GM19324 (cell line): Measurements from ENCODE around the gene CA7.

ENCODE experiments used
- ATAC-seq: cut with Tn5 transposase; IDR thresholded peaks from one replicate; pipeline ENCODE4 v1.9.1; 2021; ENCODE audit warnings: mild to moderate bottlenecking, moderate library complexity; ENCODE audit not compliant: unreplicated experiment, low FRiP score

Gene CA7

DNA sequence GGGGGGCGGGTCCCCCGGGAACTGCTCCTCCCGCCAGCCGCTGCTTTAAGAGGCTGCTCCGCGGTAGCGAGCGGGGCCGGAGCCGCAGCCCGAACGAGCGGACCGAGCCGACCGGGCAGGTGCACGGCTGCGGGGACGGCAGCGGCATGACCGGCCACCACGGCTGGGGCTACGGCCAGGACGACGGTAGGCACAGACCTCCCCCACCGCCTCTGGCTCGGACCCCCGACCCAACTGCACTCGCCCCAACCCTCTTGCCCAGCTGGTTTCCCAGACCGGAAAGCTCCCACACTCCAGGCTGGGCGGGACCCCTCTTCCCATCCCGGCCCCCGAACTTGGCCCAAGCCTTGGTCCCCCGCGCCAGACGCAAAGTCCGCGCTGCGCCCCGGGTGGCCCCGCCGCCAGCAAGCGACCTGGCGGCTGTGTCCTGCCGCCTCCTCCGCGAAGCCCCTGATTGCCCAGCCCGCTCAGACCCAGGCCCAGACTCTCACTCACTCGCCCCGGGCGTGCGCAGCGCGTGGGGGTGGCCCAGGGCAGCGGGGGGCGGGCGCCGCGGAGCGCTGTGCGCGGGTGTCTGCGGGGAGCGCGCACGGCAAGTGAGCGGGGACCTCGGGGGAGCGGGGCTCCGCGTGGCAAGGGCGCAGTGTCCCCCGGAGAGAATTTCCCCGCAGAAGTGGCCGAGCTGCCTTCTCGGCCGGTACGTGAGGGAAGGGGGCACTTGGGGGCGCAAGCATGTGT, at the start of gene CA7:
CA7 (plus strand) TSS at position 73 of the 738 bp plus-strand sequence; CDS start at position 147, 74 bp downstream.
- ATAC-seq: no peak

DNA sequence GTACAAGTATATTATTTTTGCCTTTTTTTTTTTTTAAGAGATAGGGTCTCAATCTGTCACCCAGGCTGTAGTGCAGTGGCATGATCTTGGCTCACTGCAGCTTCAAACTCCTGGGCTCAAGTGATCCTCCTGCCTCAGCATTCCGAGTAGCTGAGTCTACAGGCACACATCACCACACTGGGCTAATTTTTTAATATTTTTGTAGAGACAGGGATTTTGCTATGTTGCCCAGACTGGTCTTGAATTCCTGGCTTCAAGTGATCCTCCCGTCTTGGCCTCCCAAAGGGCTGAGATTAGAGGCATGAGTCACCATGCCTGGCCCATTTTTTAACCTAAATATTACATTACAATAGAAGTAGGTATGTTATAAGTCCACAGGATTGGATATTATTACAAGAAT, 46.1 kb upstream of the CA7 start:
- ATAC-seq: no peak

DNA sequence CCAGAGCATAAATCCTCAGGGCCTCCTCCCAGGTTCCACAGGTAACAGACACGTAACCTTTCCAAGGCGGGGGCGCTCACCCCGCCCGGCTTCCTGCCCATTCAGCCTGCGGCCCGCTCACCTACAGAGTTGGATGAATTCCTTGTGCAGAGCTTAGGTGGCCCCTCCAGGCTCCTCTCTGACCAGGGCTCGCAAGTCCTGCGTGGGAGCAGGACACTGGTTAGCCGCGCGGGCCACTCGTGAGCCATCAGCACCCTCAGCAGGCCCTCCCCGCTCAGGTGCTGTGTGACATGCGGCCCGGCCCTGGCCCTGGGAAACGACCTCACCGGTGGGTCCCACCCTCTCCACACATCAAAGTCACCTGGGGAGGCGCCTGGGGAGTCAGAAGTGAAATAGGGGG, 43.4 kb upstream of the CA7 start:
- ATAC-seq: no peak

DNA sequence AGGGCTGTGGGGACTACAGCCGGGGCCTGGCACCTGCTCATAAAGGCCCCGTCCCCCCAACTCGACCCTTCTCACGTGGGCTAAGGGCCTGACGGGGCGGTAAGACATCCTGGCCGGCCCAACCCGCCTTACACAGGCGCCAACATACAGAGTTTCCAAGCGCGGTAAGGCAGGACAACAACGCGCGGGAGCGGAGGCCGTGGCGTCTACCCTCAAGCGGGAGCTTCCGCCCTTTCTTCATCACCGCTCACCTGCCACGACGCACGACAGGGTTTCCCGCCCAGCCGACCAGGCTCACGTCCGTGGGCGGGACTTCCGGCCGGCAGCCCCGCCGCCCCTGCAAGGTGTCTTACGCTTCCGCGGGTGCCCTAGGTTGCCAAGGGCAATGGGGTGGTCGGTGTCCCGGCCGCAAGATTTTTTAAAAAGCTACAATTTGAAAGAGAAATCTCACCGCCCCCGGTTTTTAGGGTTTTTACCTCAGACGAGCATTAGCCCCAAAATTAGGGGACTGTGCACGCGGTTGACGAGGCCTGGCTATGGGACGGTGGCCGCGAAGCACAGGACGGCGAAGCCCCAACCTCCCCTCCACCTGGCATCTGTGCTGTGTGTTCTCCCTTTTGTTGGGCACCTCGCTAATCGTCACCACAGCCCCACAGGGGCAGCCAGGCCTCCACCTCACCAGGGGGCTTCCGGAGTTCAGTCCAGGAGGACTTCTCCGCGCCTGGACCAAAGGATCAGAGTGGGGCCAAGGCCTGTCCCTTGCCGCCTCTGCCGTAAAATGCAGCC, 42.7 kb upstream of the CA7 start, which contains the start of gene TERB1:
TERB1 (minus strand) TSS at position 265 of the 786 bp plus-strand sequence. CDS start 4,786 bp downstream, outside the sequence.
- ATAC-seq: no peak

DNA sequence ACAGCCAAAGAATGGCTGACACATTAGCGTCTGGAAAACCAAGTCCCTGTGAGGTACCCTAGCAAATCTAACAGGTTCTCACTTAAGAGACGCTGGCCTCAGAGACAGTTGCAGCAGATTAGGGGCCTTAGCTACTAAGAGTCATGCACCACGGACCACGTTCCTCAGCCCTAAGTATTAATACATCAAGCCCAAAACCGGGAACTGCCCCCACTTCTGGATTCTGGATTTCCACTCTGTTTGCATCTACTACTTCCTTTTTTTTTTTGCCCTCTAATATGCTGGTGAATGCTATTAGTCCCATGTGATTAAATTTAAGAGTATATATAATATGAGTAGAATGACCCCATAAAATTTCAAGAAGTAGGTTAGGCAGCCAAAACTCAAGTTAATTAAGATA, 42.1 kb upstream of the CA7 start:
- no peak for ATAC-seq

DNA sequence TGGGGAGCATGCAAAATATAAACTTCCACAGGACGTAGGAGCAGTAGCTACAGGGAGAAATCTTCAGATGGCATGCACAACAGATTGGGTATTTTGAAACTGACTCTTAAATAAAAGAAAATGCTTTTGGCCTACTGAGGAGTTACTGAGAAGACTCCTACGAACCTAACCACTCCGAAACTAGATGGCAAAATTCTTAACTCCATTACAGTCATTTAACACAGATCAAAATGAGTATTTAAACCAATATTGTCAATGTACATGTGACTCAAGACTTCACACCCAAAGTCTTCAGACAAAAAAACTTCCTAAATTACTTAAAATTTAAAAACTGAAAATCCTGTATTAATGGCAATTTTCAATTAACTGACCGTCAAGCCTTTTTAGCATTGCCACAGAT, 34.4 kb upstream of the CA7 start:
- ATAC-seq: no peak

DNA sequence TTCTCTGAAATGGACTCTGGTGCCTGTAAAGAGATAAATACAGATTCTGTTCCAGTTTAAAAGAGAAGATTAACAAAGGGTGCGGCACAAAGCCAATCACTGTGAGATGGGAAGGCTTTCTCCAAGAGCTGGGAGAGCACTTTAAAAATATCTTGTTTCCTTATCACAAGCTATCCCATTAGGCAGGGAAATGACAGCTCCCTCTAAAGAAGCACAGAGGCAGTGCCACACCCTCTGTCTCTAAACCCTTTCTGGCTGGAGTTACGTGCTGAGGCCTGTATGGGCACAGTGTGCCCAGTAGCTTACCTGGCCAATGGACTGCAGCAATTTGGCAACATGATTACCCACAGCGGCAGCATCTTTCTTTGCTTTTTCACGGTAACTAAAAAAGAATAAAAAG, 33.8 kb upstream of the CA7 start:
- no peak for ATAC-seq

DNA sequence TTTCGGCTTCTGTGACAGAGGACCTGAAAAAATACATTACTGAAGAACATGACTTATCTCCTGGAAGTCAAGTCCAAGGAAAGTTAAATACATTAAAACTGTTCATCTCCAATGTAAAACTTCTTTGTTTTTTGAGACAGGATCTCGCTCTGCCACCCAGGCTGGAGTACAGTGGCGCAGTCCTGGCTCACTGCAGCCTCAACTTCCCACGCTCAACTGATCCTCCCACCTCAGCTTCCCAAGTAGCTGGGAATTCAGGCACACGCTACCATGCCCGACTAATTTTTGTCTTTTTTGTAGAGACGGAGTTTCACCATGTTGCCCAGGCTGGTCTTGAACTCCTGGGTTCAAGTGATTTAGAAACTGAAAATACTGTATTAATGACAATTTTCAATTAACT, 33.2 kb upstream of the CA7 start:
- ATAC-seq: no peak

DNA sequence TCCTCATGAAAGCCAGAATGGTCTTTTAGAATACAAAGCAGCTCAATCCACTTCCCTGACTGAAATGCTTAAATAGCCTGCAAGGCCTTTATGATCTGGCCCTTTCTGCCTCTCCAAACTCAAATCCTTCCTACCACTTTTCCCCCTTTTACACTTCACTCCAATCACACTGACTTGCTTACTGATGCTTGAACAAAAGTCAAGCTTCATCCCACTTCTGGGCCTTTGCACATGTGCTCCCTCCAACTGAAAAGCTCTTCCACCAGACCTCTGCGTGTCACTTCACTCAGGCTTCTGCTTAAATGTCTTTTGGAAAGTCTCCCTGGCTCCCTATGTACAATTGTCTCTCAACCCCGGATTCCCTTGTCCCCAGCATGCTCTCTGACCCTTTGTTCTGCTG, 29.5 kb upstream of the CA7 start:
- ATAC-seq: no peak

DNA sequence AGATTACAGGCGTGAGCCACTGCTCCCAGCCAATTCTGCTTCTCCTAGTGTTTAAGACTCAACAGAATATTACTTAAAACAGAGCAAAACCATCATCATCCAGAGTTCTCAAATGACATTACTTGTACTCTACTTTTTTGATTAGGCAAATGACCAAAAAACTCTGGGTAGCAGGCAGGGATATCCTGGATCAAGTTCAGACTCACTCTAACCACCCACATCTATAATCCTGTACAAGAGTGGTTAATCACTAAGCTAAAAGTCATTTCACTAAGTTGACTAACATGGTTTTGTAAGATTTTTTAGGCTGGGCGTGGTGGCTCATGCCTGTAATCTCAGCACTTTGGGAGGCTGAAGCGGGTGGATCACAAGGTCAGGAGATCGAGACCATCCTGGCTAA, 20.2 kb upstream of the CA7 start:
- ATAC-seq: no peak

DNA sequence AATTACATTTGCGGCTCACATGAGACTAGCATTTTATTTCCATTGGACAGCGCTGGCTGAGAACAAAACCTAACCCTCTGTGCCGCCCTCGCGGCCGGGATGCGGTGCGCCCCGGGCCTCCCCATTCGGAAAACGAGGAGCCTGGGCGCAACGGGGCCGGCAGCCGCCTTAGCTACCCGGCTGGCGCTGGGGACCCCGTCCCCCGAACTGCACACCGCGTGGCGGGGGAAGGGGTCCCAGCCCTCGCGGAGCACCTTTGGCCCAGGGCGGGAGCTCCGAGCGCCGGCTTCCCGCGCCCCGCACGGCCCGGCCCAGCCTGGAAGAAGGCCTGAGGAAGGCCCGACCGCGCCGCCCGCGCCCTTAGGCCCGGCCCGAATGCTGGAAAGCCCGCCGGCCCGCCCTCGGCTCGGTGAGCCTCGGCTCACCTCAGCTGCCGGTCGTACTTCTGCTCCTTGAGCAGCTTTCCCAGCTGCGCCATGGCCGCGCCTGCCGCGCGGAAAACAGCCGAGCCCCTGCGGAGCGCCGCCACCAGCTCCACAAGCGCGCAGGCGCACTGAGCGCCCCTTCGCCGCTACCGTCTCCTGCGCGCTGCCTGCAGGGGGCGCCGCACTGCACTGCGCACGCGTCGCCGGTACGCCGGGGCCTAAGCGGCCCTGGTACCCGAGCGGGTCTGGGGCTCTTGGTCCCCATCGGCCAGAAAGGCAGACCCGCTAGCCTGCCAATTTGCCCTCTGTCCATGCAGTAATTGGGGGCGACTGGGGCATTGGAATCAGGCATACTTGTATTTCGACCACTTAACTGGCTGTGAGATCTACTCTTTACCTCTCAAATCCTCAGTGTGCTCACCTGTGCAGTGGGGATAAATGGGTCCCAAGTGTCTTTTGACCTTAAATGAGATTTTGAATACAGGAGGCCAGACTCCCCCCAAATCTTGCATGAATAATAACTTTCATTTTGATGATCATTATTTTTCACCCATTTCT, 13.5 kb upstream of the CA7 start, which contains the start of gene NAE1:
NAE1 (minus strand) TSS at position 555 of the 983 bp plus-strand sequence; CDS start at position 478, 77 bp downstream.
- ATAC-seq: peak; percentile 94

DNA sequence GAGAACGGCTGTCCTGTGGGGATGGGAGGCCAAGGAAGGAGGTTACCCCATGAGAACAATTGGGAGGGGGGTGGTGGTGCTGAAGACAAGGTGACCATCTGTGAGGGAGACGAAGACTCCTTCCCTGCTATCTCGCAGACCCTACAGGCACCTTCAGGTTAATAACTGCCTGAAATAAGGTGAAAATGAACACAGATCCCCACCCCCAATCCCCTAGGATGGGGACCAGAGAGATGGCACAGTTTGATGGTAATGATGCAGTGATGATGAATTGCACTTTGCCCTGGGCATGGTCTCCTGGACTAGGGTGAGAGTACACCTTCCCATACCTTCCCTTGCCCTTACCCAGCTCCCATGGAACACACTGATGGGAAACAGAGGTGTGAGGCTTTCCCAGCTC, 12.0 kb upstream of the CA7 start:
- no peak for ATAC-seq

DNA sequence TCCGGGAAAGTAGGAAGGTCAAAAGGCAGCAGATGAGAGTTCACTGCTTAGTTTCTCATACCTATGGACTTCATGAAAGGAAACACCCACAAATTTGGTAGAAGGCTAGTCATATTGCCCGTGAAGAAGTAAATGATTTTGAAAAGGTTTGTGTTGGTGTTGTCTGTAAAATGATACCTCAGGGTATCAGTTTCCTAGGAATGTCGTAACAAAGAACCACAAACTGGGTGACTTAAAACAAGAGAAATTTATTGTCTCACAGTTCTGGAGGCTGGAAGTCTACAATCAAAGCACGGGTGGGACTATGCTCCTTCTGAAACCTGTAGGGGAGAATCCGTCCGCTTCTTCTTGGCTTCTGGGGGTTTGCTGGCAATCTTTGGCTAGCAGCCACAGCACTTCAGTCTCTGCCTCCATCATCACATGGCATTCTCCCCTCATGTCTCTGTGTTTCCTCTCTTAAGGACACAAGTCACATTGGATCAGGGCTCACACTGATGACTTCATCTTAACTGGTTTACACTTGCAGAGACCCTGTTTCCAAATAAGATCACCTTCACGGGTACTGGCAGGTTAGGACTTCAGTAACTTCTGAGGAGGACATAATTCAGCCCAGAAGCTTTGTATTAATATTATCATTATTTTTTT, 11.4 kb upstream of the CA7 start:
- ATAC-seq: no peak

DNA sequence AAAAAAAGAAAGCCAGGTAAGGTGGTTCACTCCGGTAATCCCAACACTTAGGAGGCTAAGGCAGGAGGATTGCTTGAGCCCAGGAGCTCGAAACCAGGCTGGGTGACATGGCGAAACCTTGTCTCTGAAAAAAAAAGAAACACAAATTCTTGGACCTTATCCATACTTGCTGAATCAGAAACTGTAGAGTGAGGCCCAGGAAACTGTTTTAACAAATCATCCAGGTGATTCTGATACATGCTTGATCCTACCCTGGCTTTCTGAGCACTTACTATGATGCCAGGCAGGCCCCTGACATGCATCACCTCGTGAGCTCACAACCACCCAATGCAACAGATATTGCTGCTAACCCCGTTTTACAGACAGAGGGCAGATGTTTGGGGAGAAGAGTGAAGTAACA, 9.5 kb upstream of the CA7 start:
- ATAC-seq: no peak

DNA sequence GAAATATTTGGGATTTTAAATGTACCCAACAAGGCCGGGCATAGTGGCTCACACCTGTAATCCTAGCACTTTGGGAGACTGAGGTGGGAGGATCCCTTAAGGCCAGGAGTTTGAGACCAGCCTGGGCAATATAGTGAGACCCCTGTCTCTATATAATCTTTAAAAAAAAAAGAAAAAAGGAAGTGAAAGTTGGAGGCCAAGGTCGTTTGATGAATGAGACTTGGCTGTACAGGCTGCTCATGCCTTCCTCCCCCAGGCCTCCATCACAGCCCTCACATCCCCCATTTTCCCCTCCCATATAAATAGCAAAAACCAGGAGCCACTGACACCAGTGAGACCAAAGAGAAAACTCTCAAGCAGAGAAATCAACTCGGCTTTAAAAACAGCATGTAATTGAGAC, 3.3 kb upstream of the CA7 start:
- ATAC-seq: no peak

DNA sequence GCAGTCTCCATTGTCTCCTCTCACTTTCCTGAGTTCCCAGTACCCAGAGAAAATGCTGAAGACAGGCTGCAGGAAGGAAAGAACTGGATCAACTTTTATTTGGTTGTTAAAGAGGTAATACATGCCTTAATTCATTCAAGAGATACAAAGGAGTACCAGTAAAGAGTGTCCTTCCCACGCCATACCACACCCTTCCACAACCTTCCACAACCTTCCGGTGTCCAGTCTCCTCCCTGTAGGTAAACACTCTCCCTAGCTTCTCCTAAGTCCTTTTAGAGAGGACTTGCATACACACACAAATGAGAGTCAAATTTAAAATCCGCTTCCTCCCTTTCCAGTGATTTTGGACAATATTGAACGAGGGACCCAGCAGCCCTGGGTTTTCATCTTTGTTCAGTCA, 2.8 kb upstream of the CA7 start:
- ATAC-seq: no peak

DNA sequence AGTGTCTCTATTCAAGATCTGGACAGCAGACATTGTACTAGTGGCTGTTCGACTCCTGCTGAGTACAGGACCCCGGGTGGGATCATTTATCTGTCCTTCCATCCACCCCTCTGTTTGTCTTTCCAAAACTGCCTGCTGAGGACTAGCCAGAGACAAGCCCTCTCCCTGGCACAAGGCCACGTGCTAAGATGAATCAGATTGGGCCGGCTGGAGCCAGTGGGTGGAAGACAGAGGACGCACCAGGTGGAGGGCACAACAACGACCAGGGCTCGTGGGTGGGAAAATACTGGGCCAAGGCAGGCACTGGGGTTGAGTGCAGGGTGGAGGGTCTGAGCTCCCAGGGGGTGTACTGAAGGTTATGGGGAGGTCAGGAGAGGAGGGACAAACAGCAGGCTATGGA, 1.4 kb upstream of the CA7 start:
- no peak for ATAC-seq

DNA sequence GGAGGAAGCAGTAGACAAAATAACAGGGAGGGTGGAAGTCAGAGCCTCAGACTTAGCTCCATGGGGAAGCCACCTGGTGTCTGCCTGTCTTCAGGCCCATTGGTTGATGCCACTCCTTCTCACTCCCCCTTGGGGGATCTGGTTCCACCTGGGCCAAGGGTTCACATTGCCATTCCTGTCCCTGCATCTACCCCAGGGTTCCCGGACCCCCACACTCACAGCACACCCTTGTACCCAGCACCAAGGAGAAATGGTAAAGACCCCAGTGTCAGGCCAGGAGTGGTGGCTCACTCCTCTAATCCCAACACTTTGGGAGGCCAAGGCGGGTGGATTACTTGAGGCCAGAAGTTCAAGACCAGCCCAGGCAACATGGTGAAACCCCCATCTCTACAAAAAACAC, 1.0 kb upstream of the CA7 start:
- ATAC-seq: no peak

DNA sequence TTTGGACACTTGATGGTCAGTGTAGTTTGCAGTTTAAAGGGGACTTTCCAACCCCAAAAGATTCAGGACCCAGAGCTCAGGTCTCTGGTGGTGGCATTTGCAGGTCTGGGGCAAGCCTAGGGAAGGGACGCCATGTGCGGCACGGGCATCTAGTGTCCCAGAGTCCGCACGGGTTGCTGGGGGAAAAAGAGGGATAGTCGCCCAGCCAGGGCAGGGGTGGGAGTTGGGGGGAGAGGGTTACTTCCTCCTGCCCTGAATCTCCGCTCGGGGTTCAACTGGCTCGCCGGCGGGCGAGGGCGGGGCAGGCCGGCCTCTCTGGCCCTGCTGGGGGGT, 239 bp upstream of the CA7 start:
- no peak for ATAC-seq

DNA sequence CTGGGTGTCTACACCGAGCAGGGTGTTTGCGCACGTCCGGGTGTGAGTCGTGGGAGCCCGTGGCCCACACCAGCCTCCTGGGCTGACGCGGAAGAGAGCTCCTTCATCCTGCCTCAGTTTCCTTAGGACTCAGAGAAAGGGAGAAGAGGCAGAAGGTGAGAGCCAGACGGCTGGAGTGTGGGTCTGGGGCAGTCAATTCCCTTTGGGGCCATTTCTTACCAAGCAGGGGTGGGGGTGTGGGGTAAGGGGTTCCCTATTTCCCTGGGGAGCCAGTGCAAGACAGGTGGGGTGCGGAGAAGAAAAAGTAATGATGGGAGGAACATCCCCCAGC, 831 bp downstream of the CA7 start:
- ATAC-seq: no peak
